A549 (cell line): Measurements from ENCODE around the gene ADGRF5. TPM values are rescaled to one million over a fixed set of nuclear protein-coding genes. Genes with fewer than 3 reads are reported as not detected.

Source experiments
- ATAC-seq, 2 experiments: fragments of 200-7000 bp in 1 of 2; fragments of >200 bp in 1 of 2; cut with Nextera tagmentation in 1 of 2; cut with Tn5 transposase in 1 of 2; 3 replicates each; pipeline versions ENCODE4 v1.8.0 to v1.9.1; 2018 to 2020; ENCODE audit warnings: mild to moderate bottlenecking in 1 of 2, moderate library complexity in 1 of 2
- CTCF ChIA-PET: fragments of 300-600 bp; sonication (Branson Sonifier 250); formaldehyde crosslinking; extraction: SDS; loops from one replicate; lab custom pipeline; 2021; ENCODE audit warnings: antibody characterized with exemption, inconsistent platforms; lab: Yijun Ruan, JAX
- POLR2A ChIA-PET: fragments of 350-600 bp; formaldehyde crosslinking; extraction: SDS; loops from one replicate; lab custom pipeline; 2021; ENCODE audit warnings: antibody characterized with exemption, inconsistent platforms; lab: Yijun Ruan, JAX
- DNase-seq, 2 experiments: peaks; one replicate each; pipeline versions ENCODE4 v3.0.0 to v3.0.0-alpha.2; 2011 to 2016; ENCODE audit warnings: low read depth in 1 of 2, low spot score in 1 of 2
- FAIRE-seq: peaks from 2 replicates; lab custom pipeline; 2011; peaks lifted over from hg19 to GRCh38; lab: Jason Lieb, UNC
- H3K27ac ChIP-seq, 2 experiments: fragments of >200 bp; sonication (Bioruptor Twin); formaldehyde crosslinking; 3 replicates each; pipeline ENCODE4 v1.5.1; 2016 to 2017
- H3K4me1 ChIP-seq: fragments of >200 bp; sonication (Bioruptor Twin); formaldehyde crosslinking; 3 replicates; pipeline ENCODE4 v1.6.1; 2016
- H3K4me2 ChIP-seq: fragments of >200 bp; sonication (Bioruptor Twin); formaldehyde crosslinking; 3 replicates; pipeline ENCODE4 v1.6.1; 2016
- H3K4me3 ChIP-seq: fragments of >200 bp; sonication (Bioruptor Twin); formaldehyde crosslinking; 3 replicates; pipeline ENCODE4 v1.5.1; 2016
- H3K9me3 ChIP-seq: fragments of >200 bp; sonication (Bioruptor Twin); formaldehyde crosslinking; 3 replicates; pipeline ENCODE4 v1.6.1; 2016
- CBX8 ChIP-seq: fragments of 200-600 bp; sonication (generic); IDR thresholded peaks from 2 replicates; pipeline ENCODE4 v1.6.1; 2016
- EP300 ChIP-seq, 2 experiments: fragments of >200 bp; sonication (Bioruptor Twin); formaldehyde crosslinking; IDR thresholded peaks; 2 replicates in 1 of 2; 3 replicates in 1 of 2; pipeline ENCODE4 v1.6.1; 2016 to 2017
- FOSB ChIP-seq: fragments of 250-450 bp; sonication (Bioruptor Pico); IDR thresholded peaks from 2 replicates; pipeline ENCODE4 v1.5.0; 2020; ENCODE audit warnings: mild to moderate bottlenecking, moderate library complexity
- FOSL2 ChIP-seq, 2 experiments: fragments of 450-650 bp in 1 of 2; fragments of >200 bp in 1 of 2; sonication (Bioruptor Twin) in 1 of 2; formaldehyde crosslinking; IDR thresholded peaks; 2 replicates each; pipeline versions ENCODE4 v1.5.0 to v1.6.1; 2016 to 2020; ENCODE audit warnings: mild to moderate bottlenecking in 1 of 2, moderate library complexity in 1 of 2
- FOXS1 ChIP-seq: fragments of 250-450 bp; sonication (Bioruptor Pico); IDR thresholded peaks from 2 replicates; pipeline ENCODE4 v1.5.0; 2020; ENCODE audit warnings: mild to moderate bottlenecking, moderate library complexity
- GATA3 ChIP-seq: IDR thresholded peaks from 2 replicates; pipeline ENCODE4 v1.6.1; 2012; ENCODE audit warnings: borderline replicate concordance
- HDAC2 ChIP-seq: fragments of 200-600 bp; sonication (generic); IDR thresholded peaks from 2 replicates; pipeline ENCODE4 v1.6.1; 2016
- HEYL ChIP-seq: fragments of 250-450 bp; sonication (Bioruptor Pico); IDR thresholded peaks from 2 replicates; pipeline ENCODE4 v1.8.0; 2021; ENCODE audit warnings: mild to moderate bottlenecking, moderate library complexity
- HOXB5 ChIP-seq: fragments of 250-450 bp; sonication (Bioruptor Pico); IDR thresholded peaks from 2 replicates; pipeline ENCODE4 v1.5.0; 2020; ENCODE audit warnings: mild to moderate bottlenecking, moderate library complexity
- KDM1A ChIP-seq: fragments of 200-600 bp; sonication (generic); IDR thresholded peaks from 2 replicates; pipeline ENCODE4 v1.6.1; 2016; ENCODE audit warnings: low read depth, mild to moderate bottlenecking
- NFE2L2 ChIP-seq: fragments of 150-350 bp; conservative IDR thresholded peaks from 2 replicates; pipeline ENCODE4 v1.6.1; 2014; ENCODE audit warnings: low read length
- NR3C1 ChIP-seq: fragments of >200 bp; sonication (Bioruptor Twin); formaldehyde crosslinking; IDR thresholded peaks from 3 replicates; pipeline ENCODE4 v1.6.1; 2017
- POLR2A ChIP-seq: IDR thresholded peaks from 2 replicates; pipeline ENCODE4 v1.6.1; 2012; ENCODE audit warnings: mild to moderate bottlenecking, low read length
- POLR2AphosphoS2 ChIP-seq: conservative IDR thresholded peaks from 2 replicates; pipeline ENCODE4 v1.6.1; 2012; ENCODE audit warnings: low read length, improper control_type of control experiment, inconsistent platforms
- RAD21 ChIP-seq, 2 experiments: fragments of >200 bp in 1 of 2; sonication (Bioruptor Twin) in 1 of 2; formaldehyde crosslinking in 1 of 2; IDR thresholded peaks in 1 of 2; conservative IDR thresholded peaks in 1 of 2; 2 replicates in 1 of 2; 3 replicates in 1 of 2; pipeline ENCODE4 v1.6.1; 2012 to 2018; ENCODE audit warnings: inconsistent platforms in 1 of 2
- RARB ChIP-seq: fragments of 250-450 bp; sonication (Bioruptor Pico); IDR thresholded peaks from 2 replicates; pipeline ENCODE4 v1.8.0; 2021; ENCODE audit warnings: mild to moderate bottlenecking, moderate library complexity
- RCOR1 ChIP-seq: fragments of 150-350 bp; IDR thresholded peaks from 2 replicates; pipeline ENCODE4 v1.6.1; 2014; ENCODE audit warnings: antibody characterized with exemption, low read length, low read depth
- RFX5 ChIP-seq: fragments of 450-650 bp; IDR thresholded peaks from 2 replicates; pipeline ENCODE4 v1.7.1; 2014; ENCODE audit warnings: antibody characterized with exemption, mild to moderate bottlenecking, moderate library complexity
- TFCP2L1 ChIP-seq: fragments of 250-450 bp; sonication (Bioruptor Pico); IDR thresholded peaks from 2 replicates; pipeline ENCODE4 v1.5.0; 2021; ENCODE audit warnings: mild to moderate bottlenecking
- ZC3H11A ChIP-seq: fragments of 450-650 bp; IDR thresholded peaks from 2 replicates; pipeline ENCODE4 v1.6.1; 2014; ENCODE audit warnings: antibody characterized with exemption, mild to moderate bottlenecking
- ZFP36 ChIP-seq: fragments of 450-650 bp; IDR thresholded peaks from 2 replicates; pipeline ENCODE4 v1.6.1; 2014; ENCODE audit warnings: borderline replicate concordance; ENCODE audit not compliant: partially characterized antibody
- ZNF302 ChIP-seq: fragments of 250-450 bp; sonication (Bioruptor Pico); IDR thresholded peaks from 2 replicates; pipeline ENCODE4 v1.9.0; 2021; ENCODE audit warnings: inconsistent platforms, mild to moderate bottlenecking, moderate library complexity
- ZSCAN20 ChIP-seq: fragments of 250-450 bp; sonication (Bioruptor Pico); IDR thresholded peaks from 2 replicates; pipeline ENCODE4 v1.8.0; 2022; ENCODE audit warnings: mild to moderate bottlenecking, moderate library complexity
- WGBS: methylation state at CpG from one replicate; pipeline ENCODE4 v1.1.6; 2017; ENCODE audit errors: missing lambda C conversion rate; 5-methylcytosine and 5-hydroxymethylcytosine counted together
- polyA plus RNA-seq, 4 experiments: library from polyadenylated mRNA; depleted of rRNA in 3 of 4; stranded (reverse); fragments of >200 nt; fragmentation: RNase III in 1 of 4; extraction: RNeasy Plus Mini Kit Qiagen cat#74134 plus additional on column Dnase treatment in 1 of 4; gene quantifications; 2 replicates in 3 of 4; 3 replicates in 1 of 4; pipeline ENCODE4 v1.2.3, GENCODE V29; 2011 to 2017
- TF ChIP-seq, protein P1 (sequence below): IDR thresholded peaks from 2 replicates; pipeline ENCODE4 v1.6.1; 2012
- TF ChIP-seq, protein P2 (sequence below): fragments of 150-350 bp; IDR thresholded peaks from 2 replicates; pipeline ENCODE4 v1.6.1; 2014; ENCODE audit warnings: low read depth, mild to moderate bottlenecking, low read length
- TF ChIP-seq, protein P3 (sequence below): fragments of 450-650 bp; IDR thresholded peaks from 2 replicates; pipeline ENCODE4 v1.6.1; 2014; ENCODE audit warnings: antibody characterized with exemption
- TF ChIP-seq, protein P4 (sequence below): fragments of >200 bp; sonication (Bioruptor Twin); formaldehyde crosslinking; IDR thresholded peaks from 3 replicates; pipeline ENCODE4 v1.6.1; 2016
- TF ChIP-seq, protein P5 (sequence below): IDR thresholded peaks from 2 replicates; pipeline ENCODE4 v1.6.1; 2012
- TF ChIP-seq, protein P6 (sequence below): fragments of >200 bp; sonication (Bioruptor Twin); formaldehyde crosslinking; IDR thresholded peaks from 3 replicates; pipeline ENCODE4 v1.5.1; 2016

The ADGRF5 gene
- polyA plus RNA-seq, 2 of the 4 experiments (the other 2 are of a cell fraction) = not detected

DNA sequence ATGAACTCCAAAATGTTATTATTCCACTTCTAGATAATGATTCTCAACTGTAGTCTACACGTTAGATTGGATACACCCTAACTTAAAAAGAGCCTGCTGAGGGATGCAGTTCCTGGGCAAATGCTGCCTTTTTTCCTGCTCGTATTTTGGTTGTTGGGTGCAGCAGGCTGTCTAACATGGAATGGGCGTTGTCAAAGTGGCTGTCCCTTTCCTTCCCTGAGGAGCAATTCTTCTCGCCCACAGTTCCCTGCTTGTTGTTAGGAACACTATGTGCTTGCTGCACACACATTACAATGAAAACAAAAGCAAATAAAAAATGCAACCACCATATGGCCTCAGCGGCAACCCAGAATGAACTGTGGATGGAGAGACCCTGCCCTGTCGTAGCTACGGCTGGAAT is 1.7 kb upstream of the ADGRF5 start (continued):
- TF ChIP-seq, protein P1, sequence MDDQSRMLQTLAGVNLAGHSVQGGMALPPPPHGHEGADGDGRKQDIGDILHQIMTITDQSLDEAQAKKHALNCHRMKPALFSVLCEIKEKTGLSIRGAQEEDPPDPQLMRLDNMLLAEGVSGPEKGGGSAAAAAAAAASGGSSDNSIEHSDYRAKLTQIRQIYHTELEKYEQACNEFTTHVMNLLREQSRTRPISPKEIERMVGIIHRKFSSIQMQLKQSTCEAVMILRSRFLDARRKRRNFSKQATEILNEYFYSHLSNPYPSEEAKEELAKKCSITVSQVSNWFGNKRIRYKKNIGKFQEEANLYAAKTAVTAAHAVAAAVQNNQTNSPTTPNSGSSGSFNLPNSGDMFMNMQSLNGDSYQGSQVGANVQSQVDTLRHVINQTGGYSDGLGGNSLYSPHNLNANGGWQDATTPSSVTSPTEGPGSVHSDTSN = no peak
- TF ChIP-seq RCOR1 = no peak
- TF ChIP-seq FOSL2 (IDR thresholded peaks at IDR 0.05) = no peak
- TF ChIP-seq FOSL2 (CRISPR knock-in tag; IDR thresholded peaks at IDR 0.05) = no peak
- no peak for TF ChIP-seq HDAC2
- no peak for TF ChIP-seq HEYL (CRISPR knock-in tag)
- TF ChIP-seq, protein P2, sequence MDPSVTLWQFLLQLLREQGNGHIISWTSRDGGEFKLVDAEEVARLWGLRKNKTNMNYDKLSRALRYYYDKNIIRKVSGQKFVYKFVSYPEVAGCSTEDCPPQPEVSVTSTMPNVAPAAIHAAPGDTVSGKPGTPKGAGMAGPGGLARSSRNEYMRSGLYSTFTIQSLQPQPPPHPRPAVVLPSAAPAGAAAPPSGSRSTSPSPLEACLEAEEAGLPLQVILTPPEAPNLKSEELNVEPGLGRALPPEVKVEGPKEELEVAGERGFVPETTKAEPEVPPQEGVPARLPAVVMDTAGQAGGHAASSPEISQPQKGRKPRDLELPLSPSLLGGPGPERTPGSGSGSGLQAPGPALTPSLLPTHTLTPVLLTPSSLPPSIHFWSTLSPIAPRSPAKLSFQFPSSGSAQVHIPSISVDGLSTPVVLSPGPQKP = no peak
- TF ChIP-seq FOXS1 = no peak

DNA sequence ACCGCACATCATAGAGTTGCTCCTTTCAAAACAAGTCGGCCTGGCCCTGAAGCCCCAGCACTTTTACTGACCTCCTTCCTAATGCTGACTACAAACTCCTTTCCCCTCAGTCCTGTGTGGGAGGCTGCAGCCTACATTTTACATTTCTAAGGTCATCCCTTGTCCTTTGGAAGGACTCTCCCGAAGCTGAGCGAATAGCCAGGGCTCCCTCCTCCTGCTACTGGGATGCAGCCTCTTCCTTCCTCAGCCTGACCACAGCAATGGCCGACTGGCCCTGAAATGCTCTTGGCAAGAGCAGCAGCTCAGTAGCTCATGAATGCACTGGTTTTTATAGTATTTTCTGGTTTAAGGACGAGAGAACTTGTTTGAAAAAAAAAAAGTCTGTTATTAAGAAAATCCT is 679 bp downstream of the ADGRF5 start:
- ChIA-PET POLR2A (no interaction called here), CTCF (interaction anchor here (0.7 to 2.1 kb wide), 2 partner anchors 72 to 494 kb away, joined by 3 to 6 read pairs; no protein-coding TSS in a partner anchor)
- Histone ChIP-seq H3K27ac (no peak overlapping the region), H3K4me2 (no peak overlapping the region), H3K9me3 (no peaks in the 10 kb centered on the region), H3K4me3 (no peak overlapping the region), H3K4me1 (peaks cover 8% of the 10 kb centered on the region)
- TF ChIP-seq NR3C1 = no peak
- no peak for TF ChIP-seq ZNF302 (CRISPR knock-in tag)
- TF ChIP-seq, protein P1 = no peak
- TF ChIP-seq FOSL2 (IDR thresholded peaks at IDR 0.05) = no peak
- no peak for TF ChIP-seq FOSL2 (CRISPR knock-in tag; IDR thresholded peaks at IDR 0.05)
- TF ChIP-seq, protein P2 = no peak
- TF ChIP-seq, protein P3, sequence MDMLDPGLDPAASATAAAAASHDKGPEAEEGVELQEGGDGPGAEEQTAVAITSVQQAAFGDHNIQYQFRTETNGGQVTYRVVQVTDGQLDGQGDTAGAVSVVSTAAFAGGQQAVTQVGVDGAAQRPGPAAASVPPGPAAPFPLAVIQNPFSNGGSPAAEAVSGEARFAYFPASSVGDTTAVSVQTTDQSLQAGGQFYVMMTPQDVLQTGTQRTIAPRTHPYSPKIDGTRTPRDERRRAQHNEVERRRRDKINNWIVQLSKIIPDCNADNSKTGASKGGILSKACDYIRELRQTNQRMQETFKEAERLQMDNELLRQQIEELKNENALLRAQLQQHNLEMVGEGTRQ = no peak
- no peak for TF ChIP-seq KDM1A
- no peak for TF ChIP-seq EP300 (IDR thresholded peaks at IDR 0.05)
- no peak for TF ChIP-seq FOXS1
- no peak for TF ChIP-seq ZFP36
- no peak for TF ChIP-seq RAD21 (conservative IDR thresholded peaks at IDR 0.05 in 1 of 2, IDR thresholded peaks at IDR 0.05 in 1 of 2)
- DNase-seq = no peak
- no peak for FAIRE-seq
- WGBS = 71% methylated on average over 6 of the region's 6 CpGs
- ATAC-seq = no peak

DNA sequence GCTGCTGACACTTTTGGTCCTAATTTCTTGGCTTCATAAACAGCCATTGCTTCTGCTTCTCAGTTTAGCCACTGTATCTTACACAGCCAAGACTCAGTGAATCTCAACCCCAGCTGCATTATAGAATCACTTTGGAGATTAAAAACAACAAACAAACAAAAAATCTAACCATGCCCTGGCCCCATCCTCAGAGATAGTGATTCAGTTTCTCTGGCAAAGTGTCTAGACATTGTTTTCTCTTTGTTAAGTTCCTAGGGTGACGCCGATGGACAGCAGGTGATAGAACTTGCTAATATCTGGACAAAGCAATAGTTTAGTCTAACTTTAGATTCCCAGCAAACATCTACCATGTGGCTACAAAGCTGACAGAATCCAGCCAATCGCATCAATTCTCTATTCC is 2.9 kb downstream of the ADGRF5 start:
- H3K4me3 ChIP-seq = no peak overlapping the region
- ATAC-seq (no peak), FAIRE-seq (no peak), DNase-seq (no peak)
- peaks cover 12% of the 10 kb centered on the region for H3K4me1 ChIP-seq
- H3K27ac ChIP-seq = no peak overlapping the region
- POLR2A ChIA-PET = no interaction called here
- CTCF ChIA-PET = no interaction called here
- no peak overlapping the region for H3K4me2 ChIP-seq
- H3K9me3 ChIP-seq = no peaks in the 10 kb centered on the region
- 81% methylated on average over 3 of the region's 3 CpGs for WGBS
- TF ChIP-seq HEYL (CRISPR knock-in tag) (no peak), POLR2AphosphoS2 (no peak), NFE2L2 (no peak), RFX5 (no peak), ZSCAN20 (CRISPR knock-in tag) (no peak), FOSB (CRISPR knock-in tag) (no peak), RARB (CRISPR knock-in tag) (no peak), CBX8 (no peak), HOXB5 (CRISPR knock-in tag) (no peak), GATA3 (no peak), ZC3H11A (no peak), POLR2A (no peak), KDM1A (no peak), TFCP2L1 (no peak)
- TF ChIP-seq, protein P4, sequence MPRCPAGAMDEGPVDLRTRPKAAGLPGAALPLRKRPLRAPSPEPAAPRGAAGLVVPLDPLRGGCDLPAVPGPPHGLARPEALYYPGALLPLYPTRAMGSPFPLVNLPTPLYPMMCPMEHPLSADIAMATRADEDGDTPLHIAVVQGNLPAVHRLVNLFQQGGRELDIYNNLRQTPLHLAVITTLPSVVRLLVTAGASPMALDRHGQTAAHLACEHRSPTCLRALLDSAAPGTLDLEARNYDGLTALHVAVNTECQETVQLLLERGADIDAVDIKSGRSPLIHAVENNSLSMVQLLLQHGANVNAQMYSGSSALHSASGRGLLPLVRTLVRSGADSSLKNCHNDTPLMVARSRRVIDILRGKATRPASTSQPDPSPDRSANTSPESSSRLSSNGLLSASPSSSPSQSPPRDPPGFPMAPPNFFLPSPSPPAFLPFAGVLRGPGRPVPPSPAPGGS = no peak
- TF ChIP-seq, protein P5, sequence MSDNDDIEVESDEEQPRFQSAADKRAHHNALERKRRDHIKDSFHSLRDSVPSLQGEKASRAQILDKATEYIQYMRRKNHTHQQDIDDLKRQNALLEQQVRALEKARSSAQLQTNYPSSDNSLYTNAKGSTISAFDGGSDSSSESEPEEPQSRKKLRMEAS = no peak
- TF ChIP-seq, protein P6, sequence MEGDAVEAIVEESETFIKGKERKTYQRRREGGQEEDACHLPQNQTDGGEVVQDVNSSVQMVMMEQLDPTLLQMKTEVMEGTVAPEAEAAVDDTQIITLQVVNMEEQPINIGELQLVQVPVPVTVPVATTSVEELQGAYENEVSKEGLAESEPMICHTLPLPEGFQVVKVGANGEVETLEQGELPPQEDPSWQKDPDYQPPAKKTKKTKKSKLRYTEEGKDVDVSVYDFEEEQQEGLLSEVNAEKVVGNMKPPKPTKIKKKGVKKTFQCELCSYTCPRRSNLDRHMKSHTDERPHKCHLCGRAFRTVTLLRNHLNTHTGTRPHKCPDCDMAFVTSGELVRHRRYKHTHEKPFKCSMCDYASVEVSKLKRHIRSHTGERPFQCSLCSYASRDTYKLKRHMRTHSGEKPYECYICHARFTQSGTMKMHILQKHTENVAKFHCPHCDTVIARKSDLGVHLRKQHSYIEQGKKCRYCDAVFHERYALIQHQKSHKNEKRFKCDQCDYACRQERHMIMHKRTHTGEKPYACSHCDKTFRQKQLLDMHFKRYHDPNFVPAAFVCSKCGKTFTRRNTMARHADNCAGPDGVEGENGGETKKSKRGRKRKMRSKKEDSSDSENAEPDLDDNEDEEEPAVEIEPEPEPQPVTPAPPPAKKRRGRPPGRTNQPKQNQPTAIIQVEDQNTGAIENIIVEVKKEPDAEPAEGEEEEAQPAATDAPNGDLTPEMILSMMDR = no peak
